ENCODE results near the gene PALLD.

DNA sequence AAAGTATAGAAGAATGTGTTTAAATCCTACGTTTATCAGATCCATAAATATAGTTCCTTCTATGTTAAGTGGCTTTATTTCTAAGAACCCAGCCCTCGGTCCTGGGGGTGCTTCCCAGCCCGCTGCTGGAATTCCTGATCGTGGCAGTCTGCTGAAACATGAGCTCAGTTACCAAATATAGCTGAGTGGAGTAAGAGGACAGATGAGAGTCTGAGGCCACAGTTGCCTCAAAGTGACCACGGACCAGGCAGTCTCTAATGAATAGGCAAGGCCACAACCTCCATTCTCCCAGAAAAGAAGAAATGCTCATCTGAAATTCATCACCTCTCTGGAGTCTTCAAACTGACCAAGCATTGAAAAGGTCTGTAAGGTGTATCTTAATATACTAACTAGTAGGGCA is at the start of gene PALLD:
- TF ChIP-seq POLR2AphosphoS5 (IDR thresholded peaks at IDR 0.05) (no peak), CTCF (IDR thresholded peaks at IDR 0.05) (no peak), POLR2A (IDR thresholded peaks at IDR 0.05) (no peak), EP300 (IDR thresholded peaks at IDR 0.05) (no peak)

Data from suprapubic skin (tissue), 4 donors.